OCI-LY3 (cell line): Measurements from ENCODE around the gene NEO1.

Source experiments
- H2AFZ ChIP-seq: fragments of 200-600, 300-600 bp; shearing (Covaris generic); 2 replicates; pipeline ENCODE4 v1.6.0; 2014; ENCODE audit warnings: antibody characterized with exemption, low read depth, low read length
- H3K27ac ChIP-seq: fragments of 200-600, 300-600 bp; sonication (generic); 2 replicates; pipeline ENCODE4 v1.5.1; 2014; ENCODE audit warnings: mild to moderate bottlenecking, low read length, moderate library complexity, mixed read lengths
- H3K27me3 ChIP-seq: fragments of 200-600, 300-600 bp; sonication (generic); 2 replicates; pipeline ENCODE4 v1.6.1; 2014; ENCODE audit warnings: low read depth, low read length, mixed read lengths
- H3K36me3 ChIP-seq: fragments of 200-600, 300-600 bp; sonication (generic); replicated peaks from 2 replicates; pipeline ENCODE3; 2014; ENCODE audit warnings: low read depth, low read length, mixed read lengths
- H3K4me1 ChIP-seq: fragments of 300-600, 200-600 bp; sonication (generic); 2 replicates; pipeline ENCODE4 v1.6.1; 2014; ENCODE audit warnings: low read length, mixed read lengths
- H3K4me2 ChIP-seq: fragments of 200-600, 300-600 bp; sonication (generic); 2 replicates; pipeline ENCODE4 v1.6.1; 2014; ENCODE audit warnings: low read length, mixed read lengths
- H3K4me3 ChIP-seq: fragments of 300-600, 200-600 bp; sonication (generic); 2 replicates; pipeline ENCODE4 v1.5.1; 2014; ENCODE audit warnings: antibody characterized with exemption, mild to moderate bottlenecking, low read length, moderate library complexity
- H3K79me2 ChIP-seq: fragments of 300-600, 200-600 bp; shearing (Covaris generic); 2 replicates; pipeline ENCODE4 v1.6.1; 2014; ENCODE audit warnings: mild to moderate bottlenecking, low read length, mixed read lengths
- H3K9ac ChIP-seq: fragments of 300-600, 200-600 bp; shearing (Covaris generic); 2 replicates; pipeline ENCODE4 v1.6.0; 2014; ENCODE audit warnings: mild to moderate bottlenecking, low read length, moderate library complexity
- H3K9me3 ChIP-seq: fragments of 200-600, 300-600 bp; shearing (Covaris generic); 2 replicates; pipeline ENCODE4 v1.6.1; 2014; ENCODE audit warnings: low read length, mixed read lengths; ENCODE audit not compliant: insufficient read depth
- H4K20me1 ChIP-seq: fragments of 200-600, 300-600 bp; sonication (generic); 2 replicates; pipeline ENCODE4 v1.6.1; 2016; ENCODE audit warnings: low read length, mixed read lengths; ENCODE audit not compliant: insufficient read depth
- EZH2phosphoT487 ChIP-seq: fragments of 200-600 bp; shearing (Covaris generic); IDR thresholded peaks from 2 replicates; pipeline ENCODE4 v1.6.1; 2018; ENCODE audit warnings: antibody characterized with exemption, mixed run types, low read depth
- TF ChIP-seq, protein P1 (sequence below): fragments of 200-600, 300-600 bp; sonication (generic); IDR thresholded peaks from 2 replicates; pipeline ENCODE4 v1.5.1; 2014; ENCODE audit warnings: antibody characterized with exemption, low read length, low read depth

Gene NEO1

DNA sequence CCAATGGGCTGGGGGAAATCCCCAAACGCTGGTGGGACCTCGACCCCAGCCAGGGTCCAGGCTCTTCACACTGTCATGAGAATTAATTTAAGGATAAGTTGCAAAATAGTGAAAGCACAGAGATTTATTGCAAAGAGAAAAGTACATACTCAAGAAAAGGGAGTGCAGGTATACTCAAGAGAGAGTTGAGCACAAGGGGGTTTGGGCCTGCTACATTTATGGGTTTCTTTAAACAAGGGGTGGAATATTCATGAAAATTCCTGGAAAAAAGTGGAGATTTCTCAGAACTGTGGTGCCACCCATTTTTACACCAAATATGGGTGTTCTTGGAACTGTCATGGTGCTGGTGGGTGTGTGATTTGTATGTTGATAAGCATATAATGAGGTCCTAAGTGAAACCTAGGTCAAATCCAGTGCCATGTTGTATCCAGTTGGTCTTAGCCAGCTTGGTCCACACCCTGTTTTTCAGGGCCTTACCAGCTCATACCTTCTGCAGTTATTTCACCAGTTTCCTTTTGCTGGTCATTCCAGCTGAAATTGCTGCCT, 32.6 kb upstream of the NEO1 start:
- no peaks in the 10 kb centered on the region for H3K9me3 ChIP-seq
- TF ChIP-seq, protein P1, sequence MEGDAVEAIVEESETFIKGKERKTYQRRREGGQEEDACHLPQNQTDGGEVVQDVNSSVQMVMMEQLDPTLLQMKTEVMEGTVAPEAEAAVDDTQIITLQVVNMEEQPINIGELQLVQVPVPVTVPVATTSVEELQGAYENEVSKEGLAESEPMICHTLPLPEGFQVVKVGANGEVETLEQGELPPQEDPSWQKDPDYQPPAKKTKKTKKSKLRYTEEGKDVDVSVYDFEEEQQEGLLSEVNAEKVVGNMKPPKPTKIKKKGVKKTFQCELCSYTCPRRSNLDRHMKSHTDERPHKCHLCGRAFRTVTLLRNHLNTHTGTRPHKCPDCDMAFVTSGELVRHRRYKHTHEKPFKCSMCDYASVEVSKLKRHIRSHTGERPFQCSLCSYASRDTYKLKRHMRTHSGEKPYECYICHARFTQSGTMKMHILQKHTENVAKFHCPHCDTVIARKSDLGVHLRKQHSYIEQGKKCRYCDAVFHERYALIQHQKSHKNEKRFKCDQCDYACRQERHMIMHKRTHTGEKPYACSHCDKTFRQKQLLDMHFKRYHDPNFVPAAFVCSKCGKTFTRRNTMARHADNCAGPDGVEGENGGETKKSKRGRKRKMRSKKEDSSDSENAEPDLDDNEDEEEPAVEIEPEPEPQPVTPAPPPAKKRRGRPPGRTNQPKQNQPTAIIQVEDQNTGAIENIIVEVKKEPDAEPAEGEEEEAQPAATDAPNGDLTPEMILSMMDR: no peak
- TF ChIP-seq EZH2phosphoT487: no peak
- H3K4me3 ChIP-seq: no peak overlapping the region
- no peaks in the 10 kb centered on the region for H3K79me2 ChIP-seq
- no peaks in the 10 kb centered on the region for H3K36me3 ChIP-seq
- no peak overlapping the region for H3K9ac ChIP-seq
- H3K27me3 ChIP-seq: 0 out of 2 replicates have a peak, but pooled peaks cover 3% of the 10 kb centered on the region
- no peaks in the 10 kb centered on the region for H4K20me1 ChIP-seq
- H3K4me1 ChIP-seq: no peaks in the 10 kb centered on the region
- H2AFZ ChIP-seq: no peak overlapping the region
- H3K4me2 ChIP-seq: no peak overlapping the region
- no peak overlapping the region for H3K27ac ChIP-seq

DNA sequence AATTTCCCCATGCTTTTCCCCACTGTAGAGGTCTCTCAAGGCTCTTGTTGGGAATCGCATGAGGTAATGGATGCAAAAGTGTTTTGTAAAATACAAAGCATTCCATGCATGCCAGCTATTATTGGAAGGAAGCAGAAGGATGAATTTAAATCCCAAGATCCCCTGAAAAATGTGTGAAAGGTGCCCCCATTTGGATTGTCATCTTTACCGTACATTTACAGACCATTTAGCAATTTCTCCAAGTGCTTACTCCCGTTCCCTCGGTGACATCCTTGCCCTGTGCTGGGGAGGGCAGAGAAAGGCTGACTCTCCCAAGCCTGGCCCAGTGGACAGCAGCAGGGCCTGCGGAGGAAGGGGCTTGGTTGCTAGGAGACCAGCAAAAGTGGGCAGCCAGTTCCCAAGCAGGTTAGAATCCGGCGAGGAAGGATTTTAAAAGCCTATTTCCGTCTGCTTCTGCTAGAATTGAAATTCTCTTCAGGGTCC, 31.1 kb upstream of the NEO1 start:
- no peaks in the 10 kb centered on the region for H3K4me1 ChIP-seq
- H3K79me2 ChIP-seq: no peaks in the 10 kb centered on the region
- no peaks in the 10 kb centered on the region for H3K36me3 ChIP-seq
- no peak overlapping the region for H3K4me3 ChIP-seq
- H3K9ac ChIP-seq: no peak overlapping the region
- no peak overlapping the region for H3K4me2 ChIP-seq
- no peaks in the 10 kb centered on the region for H3K9me3 ChIP-seq
- H3K27ac ChIP-seq: no peak overlapping the region
- TF ChIP-seq, protein P1: no peak
- TF ChIP-seq EZH2phosphoT487: no peak
- 0 out of 2 replicates have a peak, but pooled peaks cover 3% of the 10 kb centered on the region for H3K27me3 ChIP-seq
- no peaks in the 10 kb centered on the region for H4K20me1 ChIP-seq
- H2AFZ ChIP-seq: no peak overlapping the region

DNA sequence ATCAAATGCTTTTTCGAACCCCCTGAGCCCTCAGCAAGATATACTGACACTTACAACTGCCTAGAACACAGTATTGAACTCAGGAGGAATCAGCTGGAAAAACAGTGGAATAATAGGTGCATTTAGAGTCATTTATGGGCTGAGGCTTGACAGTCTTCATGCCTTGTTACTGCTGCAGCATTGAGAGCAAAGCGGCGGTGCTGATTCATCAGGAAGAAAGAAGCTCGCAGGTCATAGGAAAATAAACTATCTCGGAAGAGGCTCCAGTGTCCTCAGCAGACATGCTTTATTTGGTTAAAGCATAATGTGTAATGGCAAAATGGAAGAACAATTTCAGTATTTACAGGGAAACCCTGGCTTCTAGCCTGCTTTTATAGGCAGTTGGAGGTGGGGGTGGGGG, 30.1 kb upstream of the NEO1 start:
- H2AFZ ChIP-seq: no peak overlapping the region
- no peaks in the 10 kb centered on the region for H3K79me2 ChIP-seq
- H3K27ac ChIP-seq: no peak overlapping the region

DNA sequence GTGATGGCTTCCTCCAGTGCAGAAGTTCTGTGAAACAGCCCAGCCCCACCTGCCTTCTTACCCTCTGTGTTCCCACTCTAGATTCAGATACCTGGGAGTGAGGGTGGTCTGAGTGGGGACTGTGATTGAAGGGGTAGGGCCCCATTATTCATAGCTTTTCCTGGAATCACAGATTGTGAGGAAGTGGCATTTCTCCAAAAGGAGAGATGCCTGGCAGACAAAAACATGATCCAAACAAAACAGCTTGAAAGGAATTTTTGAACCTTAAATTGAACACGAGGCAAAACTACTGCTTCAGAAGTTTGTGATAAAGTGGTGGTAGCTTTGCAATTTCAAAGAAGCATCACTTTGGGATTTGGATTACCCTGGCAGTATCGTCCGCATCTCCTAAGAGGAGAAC, 29.2 kb upstream of the NEO1 start:
- Histone ChIP-seq H3K9ac (no peak overlapping the region), H3K4me2 (no peak overlapping the region), H3K36me3 (no peaks in the 10 kb centered on the region), H2AFZ (no peak overlapping the region), H3K9me3 (no peaks in the 10 kb centered on the region), H3K27ac (no peak overlapping the region), H3K79me2 (no peaks in the 10 kb centered on the region), H4K20me1 (no peaks in the 10 kb centered on the region), H3K4me3 (no peak overlapping the region), H3K27me3 (0 out of 2 replicates have a peak, but pooled peaks cover 9% of the 10 kb centered on the region), H3K4me1 (no peaks in the 10 kb centered on the region)
- TF ChIP-seq EZH2phosphoT487: no peak
- TF ChIP-seq, protein P1: no peak

More for the DNA sequence above, 30.1 kb upstream of the NEO1 start:
- H3K9me3 ChIP-seq: no peaks in the 10 kb centered on the region
- no peaks in the 10 kb centered on the region for H4K20me1 ChIP-seq
- H3K4me2 ChIP-seq: no peak overlapping the region
- H3K9ac ChIP-seq: no peak overlapping the region
- H3K4me3 ChIP-seq: no peak overlapping the region
- no peaks in the 10 kb centered on the region for H3K36me3 ChIP-seq
- no peaks in the 10 kb centered on the region for H3K4me1 ChIP-seq
- H3K27me3 ChIP-seq: 0 out of 2 replicates have a peak, but pooled peaks cover 9% of the 10 kb centered on the region
- TF ChIP-seq, protein P1: no peak
- no peak for TF ChIP-seq EZH2phosphoT487
